AG09309 (cell line): ENCODE data around the gene MOCS3.

Source experiments
- DNase-seq: peaks from one replicate; pipeline ENCODE4 v3.0.0-alpha.2; 2010; ENCODE audit warnings: low read depth
- H3K4me3 ChIP-seq: 2 replicates; pipeline ENCODE4 v1.5.1; 2011; ENCODE audit warnings: mild to moderate bottlenecking, low read depth, low read length, moderate library complexity; ENCODE audit not compliant: control insufficient read depth
- CTCF ChIP-seq: IDR thresholded peaks from 2 replicates; pipeline ENCODE4 v1.5.1; 2011; ENCODE audit warnings: mild to moderate bottlenecking, low read depth, low read length, inconsistent platforms; ENCODE audit not compliant: insufficient read depth, control insufficient read depth; ENCODE audit errors: missing control alignments

Gene MOCS3

GRCh38 chr20:50999355-50999754 lies 40.7 kb downstream of the MOCS3 start:
- no peak overlapping the region for H3K4me3 ChIP-seq
- no peak for DNase-seq
- TF ChIP-seq CTCF = no peak

- no peak for TF ChIP-seq CTCF
- no peak for DNase-seq
- no peak overlapping the region for H3K4me3 ChIP-seq
Measured at GRCh38 chr20:51001430-51002265, 43.0 kb downstream of the MOCS3 start.

- no peak overlapping the region for H3K4me3 ChIP-seq
- no peak for DNase-seq
- TF ChIP-seq CTCF = no peak
Measured at GRCh38 chr20:51002633-51003032, 44.0 kb downstream of the MOCS3 start.

DNA sequence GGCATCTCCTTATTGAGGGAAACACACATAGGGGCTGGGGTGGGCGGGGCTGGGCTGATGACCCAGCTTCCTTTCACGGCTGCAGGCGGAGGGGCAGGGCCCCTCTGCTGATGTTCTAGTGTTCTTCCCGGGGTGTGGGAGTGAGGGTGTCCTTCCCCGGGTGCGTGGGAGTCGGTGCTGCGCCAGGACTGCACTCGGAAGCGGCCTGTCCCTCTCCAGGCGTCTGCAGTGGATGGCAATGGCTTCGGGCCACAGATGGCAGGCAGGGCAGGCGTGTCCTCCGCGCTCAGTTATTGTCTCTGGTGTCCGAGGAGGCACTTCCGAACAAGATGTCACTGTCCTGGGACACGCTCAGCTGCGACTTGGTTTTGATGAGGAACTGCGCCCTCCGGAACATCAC lies 45.1 kb downstream of the MOCS3 start:
- no peak for DNase-seq
- no peak for TF ChIP-seq CTCF
- no peak overlapping the region for H3K4me3 ChIP-seq

GRCh38 chr20:51004305-51004727 lies 45.7 kb downstream of the MOCS3 start:
- H3K4me3 ChIP-seq = no peak overlapping the region
- no peak for DNase-seq
- TF ChIP-seq CTCF = no peak

DNA sequence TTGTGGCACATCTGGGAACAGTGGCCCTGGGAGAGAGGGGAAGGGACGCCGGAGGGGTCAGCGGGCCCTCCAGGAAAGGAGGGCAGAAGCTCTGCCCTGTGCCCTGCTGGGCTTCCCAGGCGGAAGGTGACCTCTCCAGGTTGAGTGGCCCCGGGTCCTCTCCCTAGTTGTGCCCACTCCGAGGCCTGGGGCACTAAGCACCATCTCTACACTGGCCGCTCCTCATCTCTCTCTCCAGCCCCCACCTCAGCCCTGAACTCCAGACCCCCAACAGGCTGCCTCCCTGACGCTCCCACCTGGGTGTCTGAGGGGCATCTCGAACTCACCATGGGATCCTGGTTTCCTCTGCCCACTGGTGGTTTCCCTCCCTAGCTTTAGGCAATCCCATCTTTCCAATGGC lies 46.2 kb downstream of the MOCS3 start:
- no peak for TF ChIP-seq CTCF
- no peak overlapping the region for H3K4me3 ChIP-seq

More for the DNA sequence above, 46.2 kb downstream of the MOCS3 start:
- no peak for DNase-seq
